PC-3 (cell line): Measurements from ENCODE around the gene CEACAM19. TPM values are rescaled to one million over a fixed set of nuclear protein-coding genes. Genes with fewer than 3 reads are reported as not detected.
"Not testable (repeated sequence)": the region's sequence is repeated elsewhere in the genome, so short reads cannot be mapped to it uniquely, and the experiment has no call there.

Experiments
- ATAC-seq: fragments of 200-7000 bp; cut with Tn5 transposase; 2 replicates; pipeline ENCODE4 v1.9.1; 2020; ENCODE audit warnings: mild to moderate bottlenecking, moderate library complexity
- BruUV-seq: library from RNA; stranded (reverse); fragments of 400-500 nt; replicated peaks from 2 replicates; lab custom pipeline; 2021; lab: Mats Ljungman, UMichigan
- CTCF ChIA-PET: fragments of 300-600 bp; sonication (Branson Sonifier 250); formaldehyde crosslinking; loops from one replicate; lab custom pipeline; 2022; ENCODE audit warnings: antibody characterized with exemption; lab: Charles Lee
- POLR2A ChIA-PET: fragments of 300-600 bp; sonication (Branson Sonifier 250); formaldehyde crosslinking; loops from one replicate; lab custom pipeline; 2022; ENCODE audit warnings: antibody characterized with exemption; ENCODE audit not compliant: unreplicated experiment; lab: Charles Lee
- DNase-seq: peaks from one replicate; pipeline ENCODE4 v3.0.0-alpha.2; 2015
- H2AFZ ChIP-seq: fragments of 300-600 bp; sonication (generic); 2 replicates; pipeline ENCODE4 v1.6.0; 2016; ENCODE audit warnings: antibody characterized with exemption, low read length
- H3F3A ChIP-seq: fragments of 300-600 bp; sonication (generic); one replicate; pipeline ENCODE4 v1.6.0; 2017; ENCODE audit warnings: antibody characterized with exemption, low read length, control low read depth, mild to moderate bottlenecking; ENCODE audit not compliant: unreplicated experiment
- H3K27ac ChIP-seq: fragments of 300-600 bp; sonication (generic); 2 replicates; pipeline ENCODE4 v1.5.1; 2016; ENCODE audit warnings: mild to moderate bottlenecking, low read length
- H3K27me3 ChIP-seq: fragments of 300-600 bp; sonication (generic); 2 replicates; pipeline ENCODE4 v1.6.1; 2016; ENCODE audit warnings: low read length, mixed read lengths
- H3K36me3 ChIP-seq: fragments of 300-600 bp; sonication (generic); 2 replicates; pipeline ENCODE4 v1.6.1; 2016; ENCODE audit warnings: low read depth, mixed run types, low read length, mixed read lengths
- H3K4me1 ChIP-seq: fragments of 300-600 bp; sonication (generic); 2 replicates; pipeline ENCODE4 v1.5.1; 2016; ENCODE audit warnings: low read length; ENCODE audit not compliant: insufficient read depth
- H3K4me2 ChIP-seq: fragments of 300-600 bp; sonication (generic); 2 replicates; pipeline ENCODE4 v1.6.0; 2016; ENCODE audit warnings: low read length
- H3K4me3 ChIP-seq: fragments of 300-600 bp; sonication (generic); 2 replicates; pipeline ENCODE4 v1.5.1; 2016; ENCODE audit warnings: mild to moderate bottlenecking, low read length, mixed read lengths
- H3K79me2 ChIP-seq: fragments of 300-600 bp; sonication (generic); 2 replicates; pipeline ENCODE4 v1.6.1; 2017; ENCODE audit warnings: low read length, mixed read lengths
- H3K9ac ChIP-seq: fragments of 300-600 bp; sonication (generic); 2 replicates; pipeline ENCODE4 v1.6.0; 2016; ENCODE audit warnings: mild to moderate bottlenecking, low read length
- H3K9me2 ChIP-seq: fragments of 300-600 bp; sonication (generic); replicated peaks from 2 replicates; pipeline ENCODE4 v1.6.1; 2016; ENCODE audit warnings: mixed run types, low read length, mixed read lengths
- H3K9me3 ChIP-seq: fragments of 300-600 bp; sonication (generic); 2 replicates; pipeline ENCODE4 v1.6.1; 2016; ENCODE audit warnings: low read length, mixed read lengths
- H4K20me1 ChIP-seq: fragments of 300-600 bp; sonication (generic); 2 replicates; pipeline ENCODE4 v1.6.1; 2016; ENCODE audit warnings: low read length, mixed read lengths
- CTCF ChIP-seq: fragments of 300-600 bp; sonication (generic); conservative IDR thresholded peaks from 2 replicates; pipeline ENCODE4 v1.5.1; 2017; ENCODE audit warnings: antibody characterized with exemption, low read depth, mild to moderate bottlenecking, low read length
- EZH2 ChIP-seq: fragments of 300-600 bp; sonication (generic); IDR thresholded peaks from one replicate; pipeline ENCODE4 v1.6.1; 2017; ENCODE audit warnings: antibody characterized with exemption, mild to moderate bottlenecking, low read length; ENCODE audit not compliant: unreplicated experiment
- EZH2phosphoT487 ChIP-seq: fragments of 300-600 bp; sonication (generic); IDR thresholded peaks from 2 replicates; pipeline ENCODE4 v1.6.1; 2018; ENCODE audit warnings: mild to moderate bottlenecking, antibody characterized with exemption, low read length, borderline replicate concordance
- intact Hi-C: fragments of 100-400 bp; cut with micrococcal nuclease; formaldehyde crosslinking; loops from 2 replicates; pipeline ENCODE4 v1.9.0; 2023
- total RNA-seq: library from RNA; depleted of rRNA; stranded (reverse); fragments of >200 nt; gene quantifications from 2 replicates; pipeline ENCODE4 v1.2.3, GENCODE V29; 2014

CEACAM19 gene
- total RNA-seq, 1 experiment from 2014 or later = 4.3 TPM

GRCh38 chr19:44666852-44667556, 4.3 kb upstream of the CEACAM19 start:
- Histone ChIP-seq H3K4me1 (peaks cover 9% of the 10 kb centered on the region), H3K9me3 (no peaks in the 10 kb centered on the region), H3K79me2 (no peaks in the 10 kb centered on the region), H2AFZ (no peak overlapping the region), H3K4me3 (no peak overlapping the region), H3K36me3 (peaks cover 9% of the 10 kb centered on the region), H3K9me2 (no peaks in the 10 kb centered on the region), H3K27ac (no peak overlapping the region), H4K20me1 (no peaks in the 10 kb centered on the region), H3K9ac (no peak overlapping the region), H3K27me3 (no peaks in the 10 kb centered on the region), H3F3A (no peaks in the 10 kb centered on the region), H3K4me2 (no peak overlapping the region)
- no peak for DNase-seq
- CTCF ChIA-PET = no interaction called here
- TF ChIP-seq EZH2 (no peak), EZH2phosphoT487 (no peak), CTCF (no peak)
- ATAC-seq = no peak
- intact Hi-C loops = no loop called here
- POLR2A ChIA-PET = no interaction called here
- BruUV-seq = no TSS peak

GRCh38 chr19:44668985-44669764, 2.1 kb upstream of the CEACAM19 start:
- Histone ChIP-seq H3K36me3 (no peaks in the 10 kb centered on the region), H3K79me2 (no peaks in the 10 kb centered on the region), H3K4me2 (no peak overlapping the region), H3K27me3 (no peaks in the 10 kb centered on the region), H3K9me2 (no peaks in the 10 kb centered on the region), H3K9me3 (no peaks in the 10 kb centered on the region), H2AFZ (no peak overlapping the region), H3K9ac (no peak overlapping the region), H4K20me1 (no peaks in the 10 kb centered on the region), H3K27ac (no peak overlapping the region), H3F3A (no peaks in the 10 kb centered on the region), H3K4me1 (peaks cover 9% of the 10 kb centered on the region), H3K4me3 (no peak overlapping the region)
- ChIA-PET CTCF (no interaction called here), POLR2A (no interaction called here)
- intact Hi-C loops = no loop called here
- ATAC-seq (peak; percentile 51), DNase-seq (peak; percentile 48)
- no TSS peak for BruUV-seq
- TF ChIP-seq EZH2phosphoT487 (no peak), CTCF (no peak), EZH2 (no peak)

GRCh38 chr19:44670027-44670426, 1.3 kb upstream of the CEACAM19 start:
- H3K9ac ChIP-seq, intact Hi-C loops, POLR2A ChIA-PET, H3K4me2 ChIP-seq, H3K27me3 ChIP-seq, H3F3A ChIP-seq, H3K9me2 ChIP-seq, H3K27ac ChIP-seq, H4K20me1 ChIP-seq, DNase-seq, H3K9me3 ChIP-seq, H3K4me1 ChIP-seq, ATAC-seq, H3K79me2 ChIP-seq, BruUV-seq, H3K36me3 ChIP-seq, CTCF ChIA-PET, H2AFZ ChIP-seq, H3K4me3 ChIP-seq: not testable (repeated sequence)
